Effector memory CD8-positive, alpha-beta T cell (primary cell): Measurements from ENCODE around the gene CTSF.

Experiments
- ATAC-seq: fragments of 150-1000 bp; cut with Tn5 transposase; replicated peaks from 2 replicates; pipeline ENCODE4 v1.10.0; 2021; ENCODE audit warnings: mild to moderate bottlenecking, moderate library complexity
- DNase-seq, 3 experiments: peaks; one replicate each; pipeline ENCODE4 v3.0.0; 2021
- H3K27ac Mint-ChIP-seq, 2 donors: one replicate each; pipeline ENCODE4 v1.8.0; 2022; ENCODE audit warnings: mild to moderate bottlenecking in 2 of 2, mixed read lengths in 2 of 2, moderate library complexity in 2 of 2
- H3K27me3 Mint-ChIP-seq, 2 donors: one replicate each; pipeline ENCODE4 v1.8.0; 2022; ENCODE audit warnings: mixed read lengths in 2 of 2
- H3K36me3 Mint-ChIP-seq: one replicate; pipeline ENCODE4 v1.8.0; 2022; ENCODE audit warnings: mild to moderate bottlenecking, moderate library complexity, mixed read lengths; ENCODE audit not compliant: insufficient read depth
- H3K4me1 Mint-ChIP-seq, 2 donors: one replicate each; pipeline ENCODE4 v1.8.0; 2022; ENCODE audit warnings: low read depth in 2 of 2, mixed read lengths in 2 of 2
- H3K4me3 Mint-ChIP-seq, 2 donors: one replicate each; pipeline ENCODE4 v1.8.0; 2022; ENCODE audit warnings: mild to moderate bottlenecking in 2 of 2, mixed read lengths in 2 of 2, moderate library complexity in 2 of 2
- H3K9me3 Mint-ChIP-seq, 2 donors: one replicate each; pipeline ENCODE4 v1.8.0; 2022; ENCODE audit warnings: mixed read lengths in 2 of 2

CTSF gene

DNA sequence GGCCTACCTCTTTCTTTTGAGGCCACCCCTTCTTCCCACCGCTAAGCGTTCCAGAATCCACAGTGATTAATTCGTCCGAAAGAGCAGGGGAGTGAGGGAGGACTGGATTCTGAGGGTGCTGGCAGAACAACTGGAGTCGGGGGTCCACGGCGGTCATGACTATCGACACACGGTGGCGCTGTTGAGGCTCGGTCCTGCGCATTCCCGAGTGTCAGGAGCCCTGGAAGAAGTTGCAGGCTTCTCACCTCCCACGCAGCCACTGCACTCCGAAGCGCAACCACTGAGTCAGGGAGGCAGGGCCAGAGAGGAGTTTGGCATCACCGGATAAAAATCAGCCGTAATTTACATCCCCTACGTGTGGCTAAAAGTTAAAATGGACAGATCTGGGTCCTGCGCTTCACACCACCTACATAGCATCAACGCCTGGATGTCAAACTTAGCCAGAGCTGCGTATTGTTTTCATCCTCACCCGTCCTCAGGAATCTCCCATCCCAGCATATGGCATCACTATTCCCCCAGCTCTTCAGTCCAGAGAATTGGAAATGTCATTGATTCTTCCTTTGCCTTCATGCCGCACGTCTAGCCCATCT, 10.7 kb upstream of the CTSF start:
- H3K27me3 Mint-ChIP-seq = peaks cover 26 to 28% of the 10 kb centered on the region in 2 donors
- peaks cover 0 to 7% of the 10 kb centered on the region in 2 donors for H3K9me3 Mint-ChIP-seq
- peak; percentile 83 for ATAC-seq
- DNase-seq = peak; percentile 70 to 76 (median 72)
- H3K4me1 Mint-ChIP-seq = peaks cover 5 to 6% of the 10 kb centered on the region in 2 donors
- H3K27ac Mint-ChIP-seq = peak overlapping the region in 1 of 2 donors; percentile 20
- no peak overlapping the region for H3K4me3 Mint-ChIP-seq
- H3K36me3 Mint-ChIP-seq = no peaks in the 10 kb centered on the region

DNA sequence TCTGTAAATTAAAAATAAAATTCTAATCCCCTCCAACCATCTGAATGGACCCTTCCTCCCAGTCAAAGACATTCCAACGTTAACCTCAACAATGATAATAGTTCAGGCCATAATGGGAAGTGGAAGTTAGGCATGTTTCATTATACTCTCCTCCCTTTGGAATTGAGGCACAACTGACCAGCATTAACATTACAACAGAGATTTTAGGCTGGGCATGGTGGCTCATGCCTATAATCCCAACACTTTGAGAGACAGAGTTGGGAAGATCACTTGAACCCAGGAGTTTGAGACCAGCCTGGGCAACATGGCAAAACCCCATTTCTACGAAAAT, 2.4 kb upstream of the CTSF start:
- Mint-ChIP-seq H3K9me3 (no peaks in the 10 kb centered on the region), H3K36me3 (no peaks in the 10 kb centered on the region), H3K27ac (no peak overlapping the region), H3K4me1 (peaks cover 0 to 13% of the 10 kb centered on the region in 2 donors), H3K4me3 (no peak overlapping the region), H3K27me3 (peaks cover 37 to 46% of the 10 kb centered on the region in 2 donors)
- no peak for DNase-seq
- ATAC-seq = no peak

GRCh38 chr11:66570079-66570849, 1.9 kb upstream of the CTSF start:
- no peaks in the 10 kb centered on the region for H3K36me3 Mint-ChIP-seq
- peaks cover 32 to 41% of the 10 kb centered on the region in 2 donors for H3K27me3 Mint-ChIP-seq
- H3K27ac Mint-ChIP-seq = no peak overlapping the region
- ATAC-seq = no peak
- H3K9me3 Mint-ChIP-seq = no peaks in the 10 kb centered on the region
- no peak overlapping the region for H3K4me3 Mint-ChIP-seq
- H3K4me1 Mint-ChIP-seq = peaks cover 0 to 13% of the 10 kb centered on the region in 2 donors
- no peak for DNase-seq

DNA sequence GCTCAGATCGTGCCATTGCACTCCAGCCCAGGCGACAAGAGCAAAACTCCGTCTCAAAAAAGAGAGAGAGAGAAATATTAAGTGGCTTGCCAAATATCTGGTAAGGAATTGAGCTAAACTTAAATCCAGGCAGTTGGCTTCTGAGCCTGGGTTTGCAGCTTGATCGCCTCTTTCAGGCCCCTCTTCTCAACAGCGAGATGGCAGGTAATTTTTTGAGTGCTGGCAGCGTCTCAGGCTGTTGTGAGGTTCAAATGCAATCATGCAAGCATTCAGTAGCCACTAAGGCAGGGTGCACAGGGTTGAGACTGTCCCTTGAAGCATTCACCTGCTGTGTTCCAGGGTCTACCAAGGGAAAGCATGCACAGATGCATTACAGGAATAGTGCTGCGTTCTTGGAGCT, 670 bp upstream of the CTSF start:
- H3K9me3 Mint-ChIP-seq = no peaks in the 10 kb centered on the region
- peaks cover 20 to 29% of the 10 kb centered on the region in 2 donors for H3K27me3 Mint-ChIP-seq
- peaks cover 0 to 13% of the 10 kb centered on the region in 2 donors for H3K4me1 Mint-ChIP-seq
- DNase-seq (no peak), ATAC-seq (no peak)
- H3K36me3 Mint-ChIP-seq = no peaks in the 10 kb centered on the region
- H3K4me3 Mint-ChIP-seq = peak overlapping the region in 1 of 2 donors; percentile 81
- no peak overlapping the region for H3K27ac Mint-ChIP-seq

- DNase-seq (no peak), ATAC-seq (no peak)
- H3K27ac Mint-ChIP-seq = no peak overlapping the region
- H3K36me3 Mint-ChIP-seq = no peaks in the 10 kb centered on the region
- no peaks in the 10 kb centered on the region for H3K9me3 Mint-ChIP-seq
- H3K4me3 Mint-ChIP-seq = peak overlapping the region; percentile 75 to 81
- peaks cover 0 to 13% of the 10 kb centered on the region in 2 donors for H3K4me1 Mint-ChIP-seq
- H3K27me3 Mint-ChIP-seq = peaks cover 14 to 21% of the 10 kb centered on the region in 2 donors
Observed at GRCh38 chr11:66567787-66568123, 651 bp downstream of the CTSF start.

DNA sequence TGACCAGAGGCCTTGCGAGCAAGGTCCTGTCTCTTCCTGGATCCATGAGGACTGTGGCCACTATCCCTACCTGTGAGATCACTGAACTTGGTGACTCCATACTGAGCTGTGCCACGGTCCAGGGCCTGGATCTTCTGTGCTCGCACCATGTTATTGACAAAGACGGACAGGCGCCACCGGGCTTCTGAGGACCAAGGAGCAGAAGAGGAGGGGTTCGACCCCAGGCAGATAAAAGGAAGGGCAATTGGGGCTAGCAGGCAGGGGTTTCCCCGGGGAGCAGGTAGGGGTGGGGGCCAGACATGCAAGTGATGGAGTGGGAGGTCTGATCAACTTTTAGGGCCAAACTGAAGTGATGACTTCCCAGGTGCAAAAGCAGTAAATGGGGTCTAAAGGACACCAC, 2.2 kb downstream of the CTSF start:
- Mint-ChIP-seq H3K36me3 (no peaks in the 10 kb centered on the region), H3K27ac (no peak overlapping the region), H3K9me3 (no peaks in the 10 kb centered on the region), H3K4me1 (peaks cover 0 to 13% of the 10 kb centered on the region in 2 donors), H3K4me3 (peak overlapping the region in 1 of 2 donors; percentile 40), H3K27me3 (peaks cover 14 to 21% of the 10 kb centered on the region in 2 donors)
- DNase-seq (no peak), ATAC-seq (no peak)

DNA sequence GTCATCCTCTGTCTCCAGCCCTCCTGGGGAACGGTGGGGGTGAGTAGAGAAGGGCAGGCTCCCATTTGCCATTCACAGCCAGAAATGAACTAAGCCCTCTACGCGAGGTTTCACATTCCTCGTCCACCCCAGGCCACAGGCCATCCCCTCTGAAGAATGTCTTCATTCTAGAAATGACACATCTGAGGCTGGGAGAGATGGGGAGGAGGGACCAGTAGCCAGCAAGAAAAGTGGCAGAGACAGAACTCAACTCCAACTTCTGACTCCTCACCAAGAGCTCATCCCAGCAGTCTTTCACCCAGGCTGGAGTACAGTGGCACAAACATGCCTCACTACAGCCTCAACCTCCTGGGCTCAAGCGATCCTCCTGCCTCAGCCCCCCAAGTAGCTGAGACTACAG, 3.4 kb downstream of the CTSF start:
- Mint-ChIP-seq H3K27me3 (peaks cover 5 to 9% of the 10 kb centered on the region in 2 donors), H3K9me3 (no peaks in the 10 kb centered on the region), H3K4me3 (no peak overlapping the region), H3K4me1 (peaks cover 0 to 13% of the 10 kb centered on the region in 2 donors), H3K36me3 (no peaks in the 10 kb centered on the region), H3K27ac (peak overlapping the region in 1 of 2 donors; percentile 44)
- no peak for ATAC-seq
- DNase-seq = no peak

- ATAC-seq = no peak
- H3K4me1 Mint-ChIP-seq = peaks cover 0 to 13% of the 10 kb centered on the region in 2 donors
Observed at GRCh38 chr11:66564538-66564937, 3.9 kb downstream of the CTSF start.

DNA sequence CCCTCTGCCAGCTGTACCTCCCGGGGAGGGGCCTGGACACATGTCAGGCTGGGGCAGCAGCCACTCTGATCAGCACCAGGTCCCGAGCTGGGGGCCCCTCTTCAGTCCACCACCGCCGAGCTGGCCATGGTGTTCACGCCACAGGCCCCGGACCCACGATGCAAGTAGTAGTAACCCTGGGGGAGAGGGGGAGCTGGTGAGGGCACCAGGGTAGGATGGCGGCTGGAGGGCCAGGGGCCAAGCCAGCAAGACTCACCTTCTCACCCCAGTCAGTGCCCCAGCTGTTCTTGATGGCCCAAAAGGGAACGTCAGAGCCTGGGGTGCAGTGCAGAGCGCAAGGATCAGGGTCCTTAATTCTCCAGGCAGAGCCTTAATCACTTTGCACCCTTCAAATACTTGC, 4.6 kb downstream of the CTSF start:
- H3K9me3 Mint-ChIP-seq = no peaks in the 10 kb centered on the region
- no peak overlapping the region for H3K27ac Mint-ChIP-seq
- peaks cover 0 to 12% of the 10 kb centered on the region in 2 donors for H3K4me1 Mint-ChIP-seq
- H3K27me3 Mint-ChIP-seq = peaks cover 4 to 9% of the 10 kb centered on the region in 2 donors
- no peaks in the 10 kb centered on the region for H3K36me3 Mint-ChIP-seq
- DNase-seq (no peak), ATAC-seq (no peak)
- no peak overlapping the region for H3K4me3 Mint-ChIP-seq

More at GRCh38 chr11:66564538-66564937, 3.9 kb downstream of the CTSF start:
- H3K4me3 Mint-ChIP-seq = no peak overlapping the region
- no peak for DNase-seq
- H3K27ac Mint-ChIP-seq = peak overlapping the region in 1 of 2 donors; percentile 44
- peaks cover 5 to 9% of the 10 kb centered on the region in 2 donors for H3K27me3 Mint-ChIP-seq
- H3K9me3 Mint-ChIP-seq = no peaks in the 10 kb centered on the region
- no peaks in the 10 kb centered on the region for H3K36me3 Mint-ChIP-seq

GRCh38 chr11:66562907-66563583, 5.4 kb downstream of the CTSF start:
- Mint-ChIP-seq H3K4me3 (no peak overlapping the region), H3K9me3 (no peaks in the 10 kb centered on the region), H3K27me3 (peaks cover 0 to 9% of the 10 kb centered on the region in 2 donors), H3K27ac (no peak overlapping the region), H3K36me3 (no peaks in the 10 kb centered on the region), H3K4me1 (peaks cover 0 to 9% of the 10 kb centered on the region in 2 donors)
- DNase-seq (no peak), ATAC-seq (no peak)

DNA sequence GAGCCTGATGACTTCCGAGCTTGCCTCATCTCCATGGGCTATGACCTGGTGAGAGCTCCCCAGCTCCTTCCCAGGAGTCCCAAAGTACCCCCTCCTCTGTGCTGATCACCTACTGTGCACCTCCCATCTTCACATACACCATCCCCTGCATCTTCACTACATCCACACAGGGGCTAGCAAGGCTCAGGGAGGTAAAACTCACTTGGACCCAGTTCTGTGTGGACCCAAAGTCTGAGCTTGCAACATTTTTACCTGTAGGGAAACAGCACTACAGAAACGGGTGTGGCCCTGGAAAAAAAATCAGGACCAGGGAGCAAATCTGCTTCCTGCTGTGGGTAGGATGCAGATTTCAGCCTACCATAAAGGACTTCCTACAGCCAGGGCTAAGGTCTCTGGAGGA, 6.1 kb downstream of the CTSF start:
- Mint-ChIP-seq H3K9me3 (no peaks in the 10 kb centered on the region), H3K27me3 (peaks cover 0 to 9% of the 10 kb centered on the region in 2 donors), H3K27ac (no peak overlapping the region)

DNA sequence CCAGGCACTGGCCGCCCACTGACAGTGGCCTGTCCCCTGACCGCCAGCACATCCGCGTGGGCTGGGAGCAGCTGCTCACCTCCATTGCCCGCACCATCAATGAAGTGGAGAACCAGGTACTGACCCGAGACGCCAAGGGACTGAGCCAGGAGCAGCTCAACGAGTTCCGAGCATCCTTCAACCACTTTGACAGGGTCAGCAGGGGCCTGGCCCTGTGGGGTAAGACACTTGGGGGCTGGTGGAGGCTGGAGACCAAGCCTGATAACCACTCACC, 6.5 kb downstream of the CTSF start:
- ATAC-seq (no peak), DNase-seq (no peak)
- peaks cover 0 to 1% of the 10 kb centered on the region in 2 donors for H3K4me1 Mint-ChIP-seq
- no peaks in the 10 kb centered on the region for H3K36me3 Mint-ChIP-seq
- no peak overlapping the region for H3K27ac Mint-ChIP-seq
- no peaks in the 10 kb centered on the region for H3K9me3 Mint-ChIP-seq
- peaks cover 0 to 9% of the 10 kb centered on the region in 2 donors for H3K27me3 Mint-ChIP-seq
- H3K4me3 Mint-ChIP-seq = no peak overlapping the region

More for the DNA sequence above, 6.1 kb downstream of the CTSF start:
- no peak for ATAC-seq
- peaks cover 0 to 3% of the 10 kb centered on the region in 2 donors for H3K4me1 Mint-ChIP-seq
- no peak overlapping the region for H3K4me3 Mint-ChIP-seq
- H3K36me3 Mint-ChIP-seq = no peaks in the 10 kb centered on the region
- DNase-seq = no peak

DNA sequence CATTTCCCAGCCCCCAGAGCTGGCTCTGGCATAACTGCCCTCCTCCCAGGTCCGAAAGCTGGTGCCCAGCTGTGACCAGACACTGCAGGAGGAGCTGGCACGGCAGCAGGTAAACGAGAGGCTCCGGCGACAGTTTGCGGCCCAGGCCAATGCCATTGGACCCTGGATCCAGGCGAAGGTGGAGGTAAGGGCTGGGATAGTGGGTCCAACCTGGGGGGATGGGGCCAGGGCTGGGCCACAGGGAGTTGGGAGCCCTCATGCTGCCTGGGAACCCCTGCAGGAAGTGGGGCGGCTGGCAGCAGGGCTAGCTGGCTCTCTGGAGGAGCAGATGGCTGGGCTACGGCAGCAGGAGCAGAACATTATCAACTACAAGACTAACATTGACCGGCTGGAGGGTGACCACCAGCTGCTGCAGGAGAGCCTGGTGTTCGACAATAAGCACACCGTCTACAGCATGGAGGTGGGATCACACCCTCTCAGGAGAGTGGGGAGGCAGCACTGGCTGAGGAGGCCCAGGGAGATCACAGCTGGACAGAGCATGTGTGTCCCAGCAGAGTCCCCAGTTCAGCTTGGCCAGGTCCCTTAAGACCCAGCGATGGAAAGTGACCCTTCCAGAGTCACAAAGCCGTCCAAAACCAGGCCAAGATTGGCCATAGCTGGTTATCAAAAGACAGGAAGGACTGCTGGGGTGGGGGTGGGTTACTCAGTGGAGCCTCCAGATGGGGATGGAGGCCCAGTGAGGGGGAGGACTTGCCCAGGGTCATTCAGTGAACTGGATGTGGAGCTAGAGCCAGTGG, 7.0 kb downstream of the CTSF start:
- Mint-ChIP-seq H3K9me3 (no peaks in the 10 kb centered on the region), H3K4me3 (no peak overlapping the region), H3K4me1 (no peaks in the 10 kb centered on the region), H3K36me3 (peaks cover 2% of the 10 kb centered on the region), H3K27me3 (peaks cover 0 to 7% of the 10 kb centered on the region in 2 donors), H3K27ac (no peak overlapping the region)
- ATAC-seq (no peak), DNase-seq (no peak)
